ENCODE measurements around the gene CATSPERD. TPM values are rescaled to one million over a fixed set of nuclear protein-coding genes. Genes with fewer than 3 reads are reported as not detected.
"Not testable (repeated sequence)": the region's sequence is repeated elsewhere in the genome, so short reads cannot be mapped to it uniquely, and the experiment has no call there.

CATSPERD gene
- total RNA-seq, 1 experiment from 2014 or later, result not detected

DNA sequence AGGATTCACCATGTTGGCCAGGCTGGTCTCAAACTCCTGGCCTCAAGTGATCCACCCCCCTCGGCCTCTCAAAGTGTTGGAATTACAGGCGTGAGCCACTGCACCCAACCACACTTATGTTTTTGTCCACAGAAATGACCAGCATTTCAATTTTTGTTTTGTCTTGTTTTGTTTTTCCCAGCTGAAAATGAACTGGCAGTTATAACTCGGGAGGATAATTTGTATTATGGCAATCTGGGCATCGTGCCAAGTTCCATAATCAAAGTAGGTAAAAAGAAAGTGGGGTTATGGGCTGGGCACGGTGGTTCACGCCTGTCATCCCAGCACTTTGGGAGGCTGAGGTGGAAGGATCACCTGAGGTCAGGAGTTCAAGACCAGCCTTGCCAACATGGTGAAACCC is 28.5 kb downstream of the CATSPERD start:
- not testable (repeated sequence) for H2BK12ac ChIP-seq (ENCODE audit: insufficient read length, low read depth, low read length); H3K18ac ChIP-seq (ENCODE audit: insufficient read length, low read depth, low read length); H3K9me3 ChIP-seq (ENCODE audit: control insufficient read depth, low read depth, low read length); H2AK5ac ChIP-seq (ENCODE audit: insufficient read length, low read length); H3K9ac ChIP-seq (ENCODE audit: extremely low read depth, insufficient read length, low read length); H2BK120ac ChIP-seq (ENCODE audit: low read depth, low read length, poor library complexity, severe bottlenecking); H3K4me2 ChIP-seq (ENCODE audit: insufficient read depth, insufficient read length, low read length); H3K23ac ChIP-seq (ENCODE audit: insufficient read length, low read depth, low read length); H3K79me1 ChIP-seq (ENCODE audit: insufficient read depth, low read depth, low read length, poor library complexity, severe bottlenecking); H2BK20ac ChIP-seq (ENCODE audit: low read depth, low read length, poor library complexity, severe bottlenecking); H3K14ac ChIP-seq (ENCODE audit: insufficient read depth, low read length); DNase-seq; H4K91ac ChIP-seq (ENCODE audit: insufficient read length, low read depth, low read length); H4K5ac ChIP-seq (ENCODE audit: insufficient read length, low read depth, low read length); H2BK5ac ChIP-seq (ENCODE audit: insufficient read length, low read length); H3K4me3 Mint-ChIP-seq; H3K4me1 ChIP-seq (ENCODE audit: insufficient read depth, low read length); H2BK15ac ChIP-seq (ENCODE audit: low read depth, low read length); H4K8ac ChIP-seq (replicated peaks; ENCODE audit: insufficient read length, low read depth, low read length); H2AFZ ChIP-seq (ENCODE audit: low read length); H3K27ac ChIP-seq (ENCODE audit: insufficient read length, low read depth, low read length); H3K27ac Mint-ChIP-seq; H3K4ac ChIP-seq (ENCODE audit: low read depth, low read length); H3K56ac ChIP-seq (ENCODE audit: insufficient read length, low read depth, low read length); H4K20me1 ChIP-seq (ENCODE audit: control insufficient read depth, insufficient read depth, insufficient read length); H3K23me2 ChIP-seq (ENCODE audit: insufficient read length, low read depth, low read length, poor library complexity, severe bottlenecking); H3K36me3 Mint-ChIP-seq (ENCODE audit: insufficient read depth in 1 of 3, low read depth in 3 of 3); H3T11ph ChIP-seq (ENCODE audit: low read length); H3K27me3 ChIP-seq (ENCODE audit: insufficient read depth, low read length); H3K79me2 ChIP-seq (ENCODE audit: insufficient read depth, low read length); H3K9me3 Mint-ChIP-seq; H3K4me1 Mint-ChIP-seq
- no CpG with 5 or more reads among the region's 6 CpGs for WGBS (ENCODE audit: extremely low coverage, insufficient read length, low lambda C conversion rate)
- H3K27me3 Mint-ChIP-seq (ENCODE audit: low read depth), result peaks cover 23% of the 10 kb centered on the region

All from H9 (cell line).